OCI-LY1 (cell line): Measurements from ENCODE around the gene EMC1.

ENCODE experiments used
- H2AFZ ChIP-seq: fragments of 200-600 bp; sonication (generic), shearing (Covaris generic); 2 replicates; pipeline ENCODE4 v1.6.0; 2014; ENCODE audit warnings: antibody characterized with exemption, mild to moderate bottlenecking, low read length
- H3F3A ChIP-seq: fragments of 200-600 bp; sonication (generic), shearing (Covaris generic); 2 replicates; pipeline ENCODE4 v1.6.0; 2014; ENCODE audit warnings: mild to moderate bottlenecking, antibody characterized with exemption, low read length, moderate library complexity; ENCODE audit not compliant: insufficient read depth
- H3K27ac ChIP-seq: fragments of 200-600 bp; sonication (generic); 2 replicates; pipeline ENCODE4 v1.5.1; 2014; ENCODE audit warnings: low read length, mixed run types, mild to moderate bottlenecking, low read depth; ENCODE audit not compliant: poor library complexity, severe bottlenecking
- H3K27me3 ChIP-seq: fragments of 200-600 bp; sonication (generic); 2 replicates; pipeline ENCODE4 v1.6.0; 2014; ENCODE audit warnings: antibody characterized with exemption, mild to moderate bottlenecking, low read length, moderate library complexity; ENCODE audit not compliant: insufficient read depth
- H3K36me3 ChIP-seq: fragments of 200-600 bp; sonication (generic); 2 replicates; pipeline ENCODE4 v1.6.1; 2014; ENCODE audit warnings: mild to moderate bottlenecking, antibody characterized with exemption, low read length, moderate library complexity, mixed read lengths; ENCODE audit not compliant: insufficient read depth
- H3K4me1 ChIP-seq: fragments of 200-600 bp; sonication (generic); 2 replicates; pipeline ENCODE4 v1.5.1; 2014; ENCODE audit warnings: mild to moderate bottlenecking, low read length, moderate library complexity; ENCODE audit not compliant: insufficient read depth, severe bottlenecking
- H3K4me2 ChIP-seq: fragments of 200-600 bp; sonication (generic), shearing (Covaris generic); 2 replicates; pipeline ENCODE4 v1.6.1; 2014; ENCODE audit warnings: low read length
- H3K4me3 ChIP-seq: fragments of 200-600 bp; sonication (generic); 2 replicates; pipeline ENCODE4 v1.5.1; 2014; ENCODE audit warnings: low read length, low read depth, mild to moderate bottlenecking, mixed read lengths; ENCODE audit not compliant: poor library complexity, severe bottlenecking
- H3K79me2 ChIP-seq: fragments of 200-600 bp; shearing (Covaris generic); 2 replicates; pipeline ENCODE4 v1.6.1; 2016; ENCODE audit warnings: mixed run types, low read length, mixed read lengths; ENCODE audit not compliant: insufficient read depth
- H3K9ac ChIP-seq: fragments of 200-600 bp; sonication (generic), shearing (Covaris generic); 2 replicates; pipeline ENCODE4 v1.6.1; 2014; ENCODE audit warnings: mild to moderate bottlenecking, low read length, mixed read lengths
- H3K9me2 ChIP-seq: fragments of 200-600 bp; sonication (generic), shearing (Covaris generic); 2 replicates; pipeline ENCODE4 v1.6.1; 2014; ENCODE audit warnings: low read depth, mild to moderate bottlenecking, low read length, mixed read lengths
- H3K9me3 ChIP-seq: fragments of 200-600 bp; shearing (Covaris generic); 2 replicates; pipeline ENCODE4 v1.6.1; 2014; ENCODE audit warnings: low read length, mixed read lengths
- H4K20me1 ChIP-seq: fragments of 200-600 bp; sonication (generic), shearing (Covaris generic); 2 replicates; pipeline ENCODE4 v1.6.0; 2016; ENCODE audit warnings: mild to moderate bottlenecking, low read length; ENCODE audit not compliant: insufficient read depth
- CTCF ChIP-seq: fragments of 200-600 bp; sonication (generic), shearing (Covaris generic); IDR thresholded peaks from 2 replicates; pipeline ENCODE4 v1.5.1; 2017; ENCODE audit warnings: mild to moderate bottlenecking, antibody characterized with exemption, low read length, moderate library complexity, mixed read lengths
- EZH2 ChIP-seq: fragments of 200-600 bp; sonication (generic), shearing (Covaris generic); IDR thresholded peaks from 2 replicates; pipeline ENCODE4 v1.8.0; 2017; ENCODE audit warnings: borderline replicate concordance, mixed run types, mild to moderate bottlenecking, antibody characterized with exemption, low read length, moderate library complexity, mixed read lengths

Gene EMC1

GRCh38 chr1:19167140-19167539 lies 84.2 kb downstream of the EMC1 start:
- H3K4me1 ChIP-seq: no peaks in the 10 kb centered on the region
- no peaks in the 10 kb centered on the region for H3K9me2 ChIP-seq
- no peak overlapping the region for H2AFZ ChIP-seq
- H3K36me3 ChIP-seq: peaks cover 100% of the 10 kb centered on the region
- no peak overlapping the region for H3K27ac ChIP-seq
- H3K27me3 ChIP-seq: no peaks in the 10 kb centered on the region
- no peak for TF ChIP-seq CTCF
- H3K4me2 ChIP-seq: no peak overlapping the region
- no peak overlapping the region for H3K9ac ChIP-seq
- no peaks in the 10 kb centered on the region for H3F3A ChIP-seq
- H4K20me1 ChIP-seq: no peaks in the 10 kb centered on the region
- H3K79me2 ChIP-seq: no peaks in the 10 kb centered on the region
- no peaks in the 10 kb centered on the region for H3K9me3 ChIP-seq
- H3K4me3 ChIP-seq: no peak overlapping the region

- Histone ChIP-seq H3K9me2 (no peaks in the 10 kb centered on the region), H3K79me2 (no peaks in the 10 kb centered on the region), H3K27ac (no peak overlapping the region), H3K4me3 (no peak overlapping the region), H3F3A (no peaks in the 10 kb centered on the region), H3K9ac (no peak overlapping the region), H3K36me3 (peaks cover 100% of the 10 kb centered on the region), H3K9me3 (no peaks in the 10 kb centered on the region), H3K4me2 (no peak overlapping the region), H3K4me1 (no peaks in the 10 kb centered on the region), H3K27me3 (no peaks in the 10 kb centered on the region), H2AFZ (no peak overlapping the region), H4K20me1 (no peaks in the 10 kb centered on the region)
- no peak for TF ChIP-seq EZH2
- TF ChIP-seq CTCF: no peak
These were observed 85.3 kb downstream of the EMC1 start for GRCh38 chr1:19166066-19166465.
